HG03520 (cell line): Measurements from ENCODE around the gene ERC1.

Experiments used
- ATAC-seq: cut with Tn5 transposase; IDR thresholded peaks from one replicate; pipeline ENCODE4 v1.9.1; 2021; ENCODE audit warnings: mild to moderate bottlenecking, moderate library complexity; ENCODE audit not compliant: unreplicated experiment

Gene ERC1

GRCh38 chr12:1425396-1425729, 434.3 kb downstream of the ERC1 start:
- ATAC-seq: no peak

DNA sequence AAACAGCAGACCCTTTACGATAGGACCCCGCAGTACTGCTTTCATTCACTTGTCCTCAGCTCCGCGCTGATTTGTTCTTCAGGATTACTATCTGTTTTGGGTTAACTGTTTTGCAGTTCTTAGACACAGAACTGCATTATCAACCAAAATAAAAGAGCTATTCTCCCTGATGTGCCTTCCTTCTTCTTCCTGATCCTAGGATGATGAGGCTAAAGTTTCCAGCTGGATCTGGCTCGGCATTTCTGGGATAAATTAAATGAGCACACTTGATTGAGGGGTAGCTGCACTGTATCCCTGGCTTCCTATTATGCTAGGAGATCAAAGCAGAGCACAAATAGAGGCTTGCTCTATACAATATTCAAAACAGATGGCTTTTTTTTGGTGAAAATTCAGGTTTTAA, 437.6 kb downstream of the ERC1 start:
- no peak for ATAC-seq

- ATAC-seq: no peak
Measured at GRCh38 chr12:1429980-1430379, 439.0 kb downstream of the ERC1 start.

DNA sequence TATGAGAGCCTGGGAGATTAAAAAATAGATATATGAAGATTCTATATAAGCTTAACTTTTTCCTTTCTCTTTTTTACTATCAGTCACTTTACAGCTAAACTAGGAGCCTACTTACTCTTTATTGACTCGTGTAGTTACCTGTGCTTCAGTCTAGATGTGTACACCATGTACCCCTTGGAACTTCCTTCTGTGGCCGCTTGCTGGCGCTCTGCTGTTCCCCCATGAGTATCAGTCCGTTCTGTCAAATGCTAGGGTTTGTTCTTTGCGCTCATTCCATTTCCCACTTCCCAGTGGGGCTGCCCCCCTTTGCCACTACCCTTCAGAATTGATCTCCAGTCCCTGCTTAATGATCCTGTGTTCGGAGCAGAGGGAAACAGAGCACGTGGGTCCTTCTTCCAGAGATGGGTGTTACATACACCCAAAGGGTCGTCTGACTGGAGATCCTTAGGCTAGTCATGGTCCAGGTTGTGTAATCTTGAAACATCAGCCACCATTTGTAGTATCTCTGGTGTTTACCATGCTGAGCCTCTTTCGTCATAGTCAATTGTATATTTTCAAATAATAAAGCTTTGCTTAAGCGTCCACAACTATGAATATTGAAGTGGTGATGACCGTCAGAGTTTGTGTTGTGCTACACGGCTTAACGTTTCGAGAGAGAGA, 443.4 kb downstream of the ERC1 start:
- ATAC-seq: no peak

DNA sequence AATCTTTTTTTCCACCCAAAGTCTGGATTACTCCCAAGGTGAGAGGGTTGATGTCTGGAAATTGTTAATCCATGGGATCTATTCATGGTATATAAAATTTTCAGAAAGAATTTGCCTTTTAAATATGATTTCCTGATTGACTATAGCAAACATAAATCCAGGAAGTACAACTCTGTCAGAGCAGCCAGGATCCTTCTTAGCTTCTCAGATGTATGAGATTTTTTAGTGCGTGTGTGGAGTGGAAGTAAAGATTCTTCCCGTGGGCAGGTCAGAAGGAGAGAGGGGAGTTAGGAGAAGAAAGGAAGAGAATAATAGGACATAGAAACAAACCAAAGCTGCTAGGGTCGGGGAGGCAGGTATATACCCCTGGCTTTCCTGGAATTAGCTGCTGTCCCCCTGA, 444.0 kb downstream of the ERC1 start:
- no peak for ATAC-seq

DNA sequence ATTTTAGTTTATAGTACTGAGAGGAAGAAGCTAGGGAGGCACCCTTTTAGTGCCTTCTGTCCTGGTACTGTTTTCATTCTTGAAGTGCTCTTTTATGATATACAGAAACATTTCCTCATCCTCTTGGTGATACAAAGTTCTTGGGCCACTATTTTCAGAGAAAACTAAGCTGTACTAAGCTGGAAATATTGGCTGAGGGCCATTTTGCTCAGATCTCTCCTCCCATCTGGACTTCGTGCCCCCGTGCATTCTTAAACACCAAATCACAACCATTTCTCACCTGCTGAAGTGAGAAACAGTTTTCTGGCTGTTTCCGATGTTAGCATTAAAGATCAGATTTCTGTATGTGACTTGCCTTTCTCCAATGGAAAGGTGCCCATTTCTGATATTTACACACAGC, 444.4 kb downstream of the ERC1 start:
- ATAC-seq: no peak

- no peak for ATAC-seq
Measured at GRCh38 chr12:1436015-1436414, 445.0 kb downstream of the ERC1 start.

- ATAC-seq: no peak
Measured at GRCh38 chr12:1436981-1437380, 446.0 kb downstream of the ERC1 start.

DNA sequence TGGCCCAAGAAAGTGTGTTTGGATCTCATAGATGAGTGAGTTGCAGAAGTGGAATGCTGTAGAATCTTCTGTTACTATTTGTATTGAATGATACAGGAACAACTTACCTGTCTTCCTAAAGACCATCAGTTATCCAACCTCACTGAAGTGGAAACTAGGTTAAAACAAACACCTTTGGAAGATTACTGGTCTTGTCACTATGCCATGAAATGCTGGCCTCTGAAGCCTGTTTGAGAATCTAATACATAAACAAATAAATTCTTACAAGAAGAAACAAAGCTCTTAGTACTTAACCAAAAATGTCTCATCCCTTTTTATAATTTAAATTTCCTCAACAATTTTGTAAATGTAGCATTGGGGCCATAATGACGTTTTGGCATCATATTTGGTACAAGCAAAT, 448.2 kb downstream of the ERC1 start:
- no peak for ATAC-seq

GRCh38 chr12:1439687-1440086, 448.7 kb downstream of the ERC1 start:
- no peak for ATAC-seq

DNA sequence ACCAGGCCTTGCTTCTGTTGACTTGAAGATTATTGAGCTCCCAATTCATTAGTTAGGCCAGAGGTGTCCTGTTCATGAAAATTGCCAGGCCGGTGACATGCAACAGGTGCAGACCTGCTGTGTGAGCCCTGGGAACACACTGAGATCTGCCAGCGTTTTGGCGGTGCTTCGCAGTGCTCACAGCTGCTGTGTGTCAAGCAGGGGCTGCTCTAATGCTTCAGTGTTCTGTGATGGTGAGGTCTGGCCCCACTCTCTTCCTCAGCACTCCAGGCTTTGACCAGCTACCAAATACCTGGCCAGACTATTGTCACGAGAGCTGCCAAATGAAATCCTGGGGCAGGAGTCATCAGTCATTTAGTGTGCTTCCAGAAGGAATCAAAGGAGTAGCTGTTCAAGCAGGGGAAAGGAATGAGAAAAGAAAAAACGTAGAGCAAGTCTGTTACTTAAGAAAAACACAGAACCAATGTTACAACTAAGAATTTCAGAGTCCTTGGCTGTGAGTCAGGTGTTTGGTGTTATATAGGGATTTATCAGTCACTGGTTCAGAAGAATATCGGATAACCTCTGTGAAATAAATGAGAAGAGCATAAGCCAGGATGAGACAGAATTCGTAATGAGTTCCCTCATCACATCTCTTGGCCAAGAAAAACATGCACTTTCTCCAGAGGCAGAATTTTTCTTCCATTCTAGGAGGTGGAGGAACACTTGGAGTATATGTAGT, 452.6 kb downstream of the ERC1 start:
- no peak for ATAC-seq

GRCh38 chr12:1444142-1444516, 453.1 kb downstream of the ERC1 start:
- ATAC-seq: no peak

- no peak for ATAC-seq
Measured at GRCh38 chr12:1445807-1446206, 454.8 kb downstream of the ERC1 start.

DNA sequence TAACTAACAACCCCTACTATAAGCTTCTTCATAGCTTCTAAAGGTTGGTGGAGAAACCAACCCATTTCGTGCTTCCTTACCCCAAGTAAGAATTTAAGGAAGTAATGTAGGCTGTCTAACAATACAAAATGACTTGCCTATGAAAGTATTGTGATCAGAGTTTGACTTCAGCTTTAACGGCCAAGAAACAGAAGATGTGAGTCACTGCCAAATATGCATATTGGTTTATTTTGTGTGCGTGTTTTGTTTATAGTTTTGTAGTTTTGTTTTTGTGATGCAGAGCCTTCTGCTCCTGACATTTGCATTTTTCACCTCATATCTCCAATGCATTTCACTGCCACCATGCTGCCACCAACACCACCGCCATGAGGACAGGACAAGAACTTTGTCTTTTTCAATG, 457.3 kb downstream of the ERC1 start:
- no peak for ATAC-seq

DNA sequence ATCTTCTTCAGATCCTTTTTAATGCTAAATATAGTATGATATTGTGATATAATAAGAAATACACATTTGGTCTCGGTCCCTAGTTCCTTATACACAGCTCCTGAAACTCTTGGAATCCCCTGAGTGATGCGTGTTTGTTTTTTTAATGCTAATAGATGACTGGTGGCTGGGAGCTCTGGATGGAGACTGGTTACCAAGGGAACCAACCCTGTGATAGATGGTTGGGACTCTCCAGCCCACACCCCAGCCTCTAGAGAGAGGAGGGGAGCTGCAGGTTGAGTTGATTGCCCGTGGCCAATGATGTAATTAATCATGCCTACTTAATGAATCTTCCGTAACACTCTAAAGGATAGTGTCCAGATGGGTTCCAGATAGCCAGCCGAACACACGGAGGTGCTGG, 462.8 kb downstream of the ERC1 start:
- no peak for ATAC-seq

DNA sequence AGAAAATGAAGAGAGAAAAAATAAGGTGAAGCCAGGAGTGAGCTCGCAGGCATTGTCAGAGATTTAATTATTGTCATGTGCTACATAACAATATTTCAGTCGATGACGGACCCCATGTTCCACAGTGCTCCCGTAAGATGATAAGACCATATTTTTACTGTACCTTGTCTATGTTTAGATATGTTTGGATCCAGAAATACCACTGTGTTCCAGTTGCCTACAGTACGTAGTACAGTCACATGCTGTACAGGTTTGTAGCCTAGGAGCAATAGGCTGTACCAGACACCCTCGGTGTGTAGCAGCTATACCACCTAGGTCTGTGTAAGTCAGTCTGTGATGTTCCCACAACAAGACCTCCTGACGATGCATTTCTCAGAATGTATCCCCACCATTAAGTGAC, 465.9 kb downstream of the ERC1 start:
- no peak for ATAC-seq

DNA sequence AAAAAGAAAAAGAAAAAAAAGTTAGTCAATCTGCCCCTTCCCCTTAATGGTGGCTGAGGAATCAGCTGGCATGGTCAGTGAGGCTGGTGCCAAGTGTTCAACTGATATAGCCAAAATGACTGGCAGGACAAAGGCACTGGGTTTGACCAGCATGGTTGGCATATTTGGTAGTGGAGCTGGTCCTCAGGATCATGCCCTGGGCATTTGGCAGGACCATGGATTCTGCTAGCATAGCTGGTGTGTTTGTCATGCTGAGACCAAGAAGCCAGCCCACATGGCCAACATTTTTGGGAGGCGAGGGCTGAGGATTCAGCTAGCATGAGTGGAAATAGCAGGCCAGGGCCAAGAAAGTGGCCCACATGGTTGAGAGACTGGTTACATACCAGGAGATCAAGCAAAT, 466.9 kb downstream of the ERC1 start:
- no peak for ATAC-seq

- no peak for ATAC-seq
Measured at GRCh38 chr12:1459339-1459738, 468.3 kb downstream of the ERC1 start.

- no peak for ATAC-seq
Measured at GRCh38 chr12:1463073-1463905, 472.3 kb downstream of the ERC1 start.

- ATAC-seq: no peak
Measured at GRCh38 chr12:1464925-1465324, 473.9 kb downstream of the ERC1 start.

GRCh38 chr12:1465990-1466389, 475.0 kb downstream of the ERC1 start:
- ATAC-seq: no peak

GRCh38 chr12:1466481-1467154, 475.6 kb downstream of the ERC1 start:
- ATAC-seq: no peak
